Activated naive CD4-positive, alpha-beta T cell treated with anti-CD3 and anti-CD28 coated beads, Interleukin-2, amount 50 U/mL, for 24 hours (primary cell): ENCODE results near the gene PIP5K1B.
"Not testable (repeated sequence)": the region's sequence is repeated elsewhere in the genome, so short reads cannot be mapped to it uniquely, and the experiment has no call there.

Source experiments
- H3K27ac Mint-ChIP-seq: one replicate; pipeline ENCODE4 v1.8.0; 2021; ENCODE audit warnings: mild to moderate bottlenecking, mixed read lengths
- H3K27me3 Mint-ChIP-seq: one replicate; pipeline ENCODE4 v1.8.0; 2021; ENCODE audit warnings: mixed read lengths
- H3K36me3 Mint-ChIP-seq: one replicate; pipeline ENCODE4 v1.8.0; 2021; ENCODE audit warnings: mixed read lengths
- H3K4me1 Mint-ChIP-seq: one replicate; pipeline ENCODE4 v1.8.0; 2021; ENCODE audit warnings: mixed read lengths
- H3K4me3 Mint-ChIP-seq: one replicate; pipeline ENCODE4 v1.8.0; 2021; ENCODE audit warnings: mild to moderate bottlenecking, mixed read lengths
- H3K9me3 Mint-ChIP-seq: one replicate; pipeline ENCODE4 v1.8.0; 2021; ENCODE audit warnings: mixed read lengths

Gene PIP5K1B

DNA sequence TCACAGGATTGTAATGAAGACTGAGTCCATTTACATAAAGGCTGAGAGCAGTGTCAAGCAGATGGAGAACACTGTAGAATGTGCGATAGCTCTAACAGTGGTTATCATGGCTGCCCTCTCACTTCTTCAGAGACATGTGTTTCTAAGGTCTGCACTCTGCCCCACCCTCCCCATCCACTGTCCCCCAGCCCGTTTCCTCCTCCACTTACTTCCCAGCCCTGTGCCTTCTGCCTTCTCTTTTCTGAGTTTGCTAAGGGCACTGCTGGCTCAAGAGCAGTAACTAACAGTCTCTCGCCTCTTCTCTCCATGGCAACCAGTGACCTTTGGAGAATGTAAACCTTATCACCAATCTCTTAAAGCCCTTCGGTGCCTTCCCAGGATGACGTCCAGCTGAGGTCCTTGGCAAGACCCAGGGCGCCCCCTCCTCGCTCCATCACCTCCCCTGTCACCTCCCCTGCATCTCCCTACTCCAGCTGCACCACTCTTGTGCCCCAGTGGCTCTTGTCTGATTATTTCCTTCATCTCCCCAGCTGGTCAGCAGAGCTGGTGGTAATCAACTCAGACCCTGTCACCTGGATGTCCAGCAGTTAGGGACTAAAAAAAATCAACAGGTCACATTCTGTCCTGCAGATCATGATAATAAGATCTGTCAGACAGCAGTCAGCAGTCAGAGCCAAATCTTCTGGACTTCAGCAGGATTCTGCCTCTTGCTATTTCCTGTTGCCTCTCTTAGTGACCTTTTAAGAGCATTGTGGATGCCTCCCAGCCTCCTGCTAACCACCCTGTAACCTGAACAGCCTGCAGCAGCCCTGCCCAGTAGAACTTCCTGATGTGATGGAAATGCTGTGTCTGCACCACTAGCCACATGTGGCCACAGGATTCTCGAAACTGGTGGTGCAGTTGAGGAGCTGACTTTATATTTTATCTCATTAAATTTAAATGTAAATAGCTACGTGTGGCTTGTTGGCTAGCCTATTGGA, 339.5 kb downstream of the PIP5K1B start:
- Mint-ChIP-seq H3K27me3 (no peaks in the 10 kb centered on the region), H3K36me3 (peaks cover 8% of the 10 kb centered on the region), H3K9me3 (no peaks in the 10 kb centered on the region), H3K4me1 (peaks cover 44% of the 10 kb centered on the region), H3K4me3 (no peak overlapping the region), H3K27ac (peak overlapping the region; percentile 18)

DNA sequence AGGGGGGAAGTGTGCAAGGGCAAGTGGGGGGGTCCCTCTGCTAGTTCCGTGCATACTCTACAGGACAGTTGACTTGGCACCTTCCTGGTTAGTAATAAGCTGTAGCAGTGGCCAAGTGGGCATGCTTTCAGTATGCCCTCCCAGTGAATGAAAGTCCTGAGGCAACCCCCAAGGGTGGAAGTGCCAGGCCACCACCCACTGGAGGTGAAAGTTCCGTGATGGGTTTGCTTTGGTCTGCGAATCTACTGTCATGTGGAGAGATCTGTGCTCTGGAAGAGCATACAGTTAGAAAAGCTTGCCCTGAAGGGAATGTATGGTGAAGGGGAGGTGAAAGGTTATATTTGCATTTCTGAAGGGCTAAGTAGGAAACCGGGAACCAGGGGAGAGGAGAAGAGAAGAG, 340.8 kb downstream of the PIP5K1B start:
- Mint-ChIP-seq H3K36me3 (peaks cover 8% of the 10 kb centered on the region), H3K4me1 (peaks cover 37% of the 10 kb centered on the region), H3K9me3 (no peaks in the 10 kb centered on the region), H3K27me3 (no peaks in the 10 kb centered on the region), H3K4me3 (no peak overlapping the region), H3K27ac (no peak overlapping the region)

- no peak overlapping the region for H3K27ac Mint-ChIP-seq
- no peaks in the 10 kb centered on the region for H3K9me3 Mint-ChIP-seq
- no peak overlapping the region for H3K4me3 Mint-ChIP-seq
- H3K36me3 Mint-ChIP-seq: peaks cover 5% of the 10 kb centered on the region
- H3K27me3 Mint-ChIP-seq: no peaks in the 10 kb centered on the region
- H3K4me1 Mint-ChIP-seq: peaks cover 33% of the 10 kb centered on the region
These were observed 341.7 kb downstream of the PIP5K1B start for GRCh38 chr9:69046723-69047122.

DNA sequence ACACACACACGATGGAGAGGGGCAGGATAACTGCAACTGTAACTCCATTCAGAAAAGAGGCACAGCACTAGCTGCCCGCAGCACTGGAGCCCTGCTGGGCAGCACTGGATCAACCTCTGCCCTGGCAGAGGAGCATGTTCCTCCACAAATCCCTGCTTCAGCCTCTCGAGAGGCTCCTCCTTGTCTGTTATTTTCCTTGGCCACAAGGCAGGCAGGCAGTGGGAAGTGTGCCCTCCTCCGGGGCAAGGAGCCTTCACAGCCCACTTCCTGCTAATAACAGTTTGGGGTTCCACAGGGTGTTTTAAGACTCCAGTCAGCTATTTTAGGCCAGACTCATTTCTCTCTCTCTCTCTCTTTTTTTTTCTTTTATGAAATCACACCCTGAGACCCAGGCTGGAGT, 342.3 kb downstream of the PIP5K1B start:
- peaks cover 5% of the 10 kb centered on the region for H3K36me3 Mint-ChIP-seq
- H3K4me1 Mint-ChIP-seq: peaks cover 29% of the 10 kb centered on the region
- H3K27ac Mint-ChIP-seq: no peak overlapping the region
- H3K9me3 Mint-ChIP-seq: no peaks in the 10 kb centered on the region
- H3K27me3 Mint-ChIP-seq: no peaks in the 10 kb centered on the region
- H3K4me3 Mint-ChIP-seq: no peak overlapping the region

DNA sequence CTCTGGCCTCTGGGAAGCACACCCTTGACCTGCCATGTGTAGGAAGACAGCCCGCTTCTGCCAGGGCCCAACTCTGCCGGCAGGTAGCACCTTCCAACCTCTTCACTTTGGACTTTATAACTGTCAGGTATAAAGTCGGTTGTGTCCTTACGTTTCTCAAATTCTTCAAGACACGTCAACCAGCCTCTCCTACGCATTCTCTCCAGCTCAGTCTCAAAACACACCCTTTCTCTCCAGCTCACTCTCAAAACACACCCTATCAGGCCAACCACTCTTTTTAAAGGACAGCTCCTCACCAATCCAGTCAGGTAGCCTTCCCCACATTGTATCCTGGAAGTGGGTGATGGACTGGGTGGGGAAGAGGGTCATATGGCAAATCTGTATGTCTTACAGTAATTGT, 344.1 kb downstream of the PIP5K1B start:
- Mint-ChIP-seq H3K27ac (no peak overlapping the region), H3K4me1 (peaks cover 13% of the 10 kb centered on the region), H3K9me3 (no peaks in the 10 kb centered on the region), H3K4me3 (no peak overlapping the region), H3K36me3 (peaks cover 7% of the 10 kb centered on the region), H3K27me3 (no peaks in the 10 kb centered on the region)

- not testable (repeated sequence) for H3K4me3 Mint-ChIP-seq, H3K4me1 Mint-ChIP-seq, H3K27ac Mint-ChIP-seq, H3K9me3 Mint-ChIP-seq, H3K27me3 Mint-ChIP-seq
- peaks cover 10% of the 10 kb centered on the region for H3K36me3 Mint-ChIP-seq
These were observed 345.9 kb downstream of the PIP5K1B start for GRCh38 chr9:69050936-69051335.

GRCh38 chr9:69054989-69055388, 349.9 kb downstream of the PIP5K1B start:
- Mint-ChIP-seq H3K4me3 (no peak overlapping the region), H3K36me3 (peaks cover 22% of the 10 kb centered on the region), H3K4me1 (no peaks in the 10 kb centered on the region), H3K9me3 (no peaks in the 10 kb centered on the region), H3K27ac (no peak overlapping the region), H3K27me3 (no peaks in the 10 kb centered on the region)

- Mint-ChIP-seq H3K27ac (peak overlapping the region; percentile 69), H3K4me3 (no peak overlapping the region), H3K9me3 (no peaks in the 10 kb centered on the region), H3K27me3 (no peaks in the 10 kb centered on the region), H3K4me1 (peaks cover 7% of the 10 kb centered on the region), H3K36me3 (peaks cover 24% of the 10 kb centered on the region)
These were observed 351.3 kb downstream of the PIP5K1B start for GRCh38 chr9:69056191-69056815.

DNA sequence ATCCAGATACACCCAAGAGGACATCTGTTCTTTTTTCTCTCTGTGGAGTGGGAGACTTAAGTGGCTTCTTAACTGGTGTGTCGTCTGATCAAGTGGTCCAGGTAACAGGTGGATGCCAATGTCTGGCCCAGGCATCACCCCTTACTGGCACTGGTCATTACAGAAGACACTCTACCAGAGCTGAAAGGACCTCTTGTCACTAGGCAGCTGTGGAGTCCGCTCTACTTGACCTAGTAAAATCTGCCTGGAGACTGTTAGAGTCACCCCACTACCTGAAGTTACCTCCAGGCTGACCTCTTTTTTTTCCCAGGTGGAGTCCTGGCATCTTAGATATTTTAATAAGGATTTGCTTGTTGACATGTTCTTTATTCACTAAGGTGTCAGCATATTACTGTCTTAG, 353.1 kb downstream of the PIP5K1B start:
- H3K27ac Mint-ChIP-seq: no peak overlapping the region
- no peak overlapping the region for H3K4me3 Mint-ChIP-seq
- no peaks in the 10 kb centered on the region for H3K9me3 Mint-ChIP-seq
- H3K4me1 Mint-ChIP-seq: peaks cover 7% of the 10 kb centered on the region
- H3K27me3 Mint-ChIP-seq: no peaks in the 10 kb centered on the region
- peaks cover 24% of the 10 kb centered on the region for H3K36me3 Mint-ChIP-seq
